Activated CD4-positive, alpha-beta T cell treated with anti-CD3 and anti-CD28 coated beads for 48 hours (primary cell): ENCODE results near the gene RHOB.
A peak's percentile ranks its signal among the peaks of the same experiment; 100 is the strongest.

ENCODE experiments used
- DNase-seq: peaks from one replicate; pipeline ENCODE4 v3.0.0-alpha.2; 2020

The RHOB gene

GRCh38 chr2:20439503-20439902, 7.4 kb upstream of the RHOB start:
- no peak for DNase-seq

- DNase-seq: no peak
Observed at GRCh38 chr2:20440001-20440560, 6.8 kb upstream of the RHOB start.

- no peak for DNase-seq
Observed at GRCh38 chr2:20443276-20443920, 3.5 kb upstream of the RHOB start.

GRCh38 chr2:20444101-20444992, 2.5 kb upstream of the RHOB start:
- no peak for DNase-seq

GRCh38 chr2:20444993-20445910, 1.6 kb upstream of the RHOB start:
- no peak for DNase-seq

GRCh38 chr2:20446255-20446916, 488 bp upstream of the RHOB start:
- no peak for DNase-seq

GRCh38 chr2:20447437-20448245, 767 bp downstream of the RHOB start:
- peak; percentile 49 for DNase-seq

GRCh38 chr2:20448246-20448976, 1.5 kb downstream of the RHOB start:
- DNase-seq: no peak

- no peak for DNase-seq
Observed at GRCh38 chr2:20448977-20449306, 2.1 kb downstream of the RHOB start.

- DNase-seq: no peak
Observed at GRCh38 chr2:20449501-20450200, 2.8 kb downstream of the RHOB start.

GRCh38 chr2:20450201-20450999, 3.5 kb downstream of the RHOB start:
- no peak for DNase-seq

- DNase-seq: no peak
Observed at GRCh38 chr2:20451000-20451290, 4.1 kb downstream of the RHOB start.

GRCh38 chr2:20451341-20451740, 4.5 kb downstream of the RHOB start:
- no peak for DNase-seq

- DNase-seq: no peak
Observed at GRCh38 chr2:20451761-20452499, 5.1 kb downstream of the RHOB start.

GRCh38 chr2:20452551-20452950, 5.7 kb downstream of the RHOB start:
- DNase-seq: no peak

GRCh38 chr2:20453087-20453486, 6.2 kb downstream of the RHOB start:
- no peak for DNase-seq

- DNase-seq: no peak
Observed at GRCh38 chr2:20454036-20454981, 7.4 kb downstream of the RHOB start.
